SK-N-SH treated with all-trans-retinoic acid at 6 μM for 48 hours (cell line): ENCODE measurements around the gene ZDHHC19.

Experiments
- ESRRG ChIP-seq: fragments of 250-450 bp; sonication (Bioruptor Pico); IDR thresholded peaks from 2 replicates; pipeline ENCODE4 v1.6.1; 2021; ENCODE audit warnings: mild to moderate bottlenecking
- GLIS3 ChIP-seq: fragments of 250-450 bp; sonication (Bioruptor Pico); IDR thresholded peaks from 2 replicates; pipeline ENCODE4 v1.5.0; 2020; ENCODE audit warnings: mild to moderate bottlenecking, moderate library complexity
- ISL1 ChIP-seq: fragments of 250-450 bp; sonication (Bioruptor Pico); IDR thresholded peaks from 2 replicates; pipeline ENCODE4 v2.1.2; 2022; ENCODE audit warnings: mild to moderate bottlenecking, moderate library complexity
- PPARA ChIP-seq: fragments of 250-450 bp; sonication (Bioruptor Pico); IDR thresholded peaks from 2 replicates; pipeline ENCODE4 v1.5.0; 2020; ENCODE audit warnings: mild to moderate bottlenecking, borderline replicate concordance
- RARB ChIP-seq: fragments of 250-450 bp; sonication (Bioruptor Pico); IDR thresholded peaks from 2 replicates; pipeline ENCODE4 v1.8.0; 2021; ENCODE audit warnings: mild to moderate bottlenecking, moderate library complexity
- SNAI2 ChIP-seq: fragments of 250-450 bp; sonication (Bioruptor Pico); IDR thresholded peaks from 2 replicates; pipeline ENCODE4 v1.5.0; 2020; ENCODE audit warnings: mild to moderate bottlenecking, moderate library complexity
- TCF4 ChIP-seq: fragments of 250-450 bp; sonication (Bioruptor Pico); IDR thresholded peaks from 2 replicates; pipeline ENCODE4 v1.8.0; 2021; ENCODE audit warnings: mild to moderate bottlenecking, moderate library complexity, borderline replicate concordance
- ZC3H10 ChIP-seq: fragments of 250-450 bp; sonication (Bioruptor Pico); IDR thresholded peaks from 2 replicates; pipeline ENCODE4 v1.5.1; 2021; ENCODE audit warnings: mild to moderate bottlenecking, moderate library complexity
- ZFP3 ChIP-seq: fragments of 250-450 bp; sonication (Bioruptor Pico); IDR thresholded peaks from 2 replicates; pipeline ENCODE4 v1.5.0; 2020; ENCODE audit warnings: mild to moderate bottlenecking, moderate library complexity
- ZNF565 ChIP-seq: fragments of 450-650 bp; formaldehyde crosslinking; conservative IDR thresholded peaks from 2 replicates; pipeline ENCODE4 v1.5.0; 2020; ENCODE audit warnings: low read depth, mild to moderate bottlenecking, moderate library complexity
- ZNF8 ChIP-seq: fragments of 450-650 bp; formaldehyde crosslinking; IDR thresholded peaks from 2 replicates; pipeline ENCODE4 v1.5.0; 2020; ENCODE audit warnings: mild to moderate bottlenecking, moderate library complexity
- TF ChIP-seq, protein P1 (sequence below): fragments of 250-450 bp; sonication (Bioruptor Pico); IDR thresholded peaks from 2 replicates; pipeline ENCODE4 v1.8.0; 2020; ENCODE audit warnings: mild to moderate bottlenecking, moderate library complexity, borderline replicate concordance
- TF ChIP-seq, protein P2 (sequence below): fragments of 250-450 bp; sonication (Bioruptor Pico); IDR thresholded peaks from 2 replicates; pipeline ENCODE4 v1.5.1; 2020; ENCODE audit warnings: low read depth, mild to moderate bottlenecking, moderate library complexity

DNA sequence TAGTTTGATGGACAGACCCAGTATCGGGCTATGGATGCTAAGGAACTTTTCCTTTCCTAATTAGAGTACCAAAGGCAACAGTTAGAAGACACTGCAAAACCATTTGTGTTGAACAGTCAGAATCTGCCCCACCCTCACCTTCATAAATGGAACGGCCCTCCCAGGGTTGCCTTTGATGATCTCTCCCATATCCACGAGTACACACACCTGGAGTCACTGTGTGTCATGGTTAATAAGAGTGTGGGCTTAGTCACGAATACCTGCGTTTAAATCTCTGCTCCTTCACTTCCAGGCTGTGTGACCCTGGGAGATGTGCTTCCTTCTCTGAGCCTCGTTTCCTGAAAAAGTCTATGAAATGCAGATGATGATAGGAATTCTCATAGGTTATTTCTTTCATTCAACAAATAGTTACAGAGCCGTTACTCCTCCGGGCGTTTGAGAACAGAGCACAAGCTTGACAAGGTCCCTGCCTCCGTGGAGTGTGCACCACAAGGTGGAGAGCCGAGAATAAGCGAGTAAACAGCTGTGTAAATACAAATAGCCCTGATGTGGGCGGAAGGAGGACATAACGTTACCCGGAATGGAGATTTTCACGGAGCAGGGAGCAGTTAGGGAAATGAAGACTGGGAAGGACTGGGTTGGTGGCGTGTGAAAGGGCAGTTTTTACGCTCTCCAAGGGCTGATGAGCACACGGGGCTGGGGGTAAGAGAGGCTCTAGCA lies 11.8 kb upstream of the ZDHHC19 start:
- TF ChIP-seq ZNF8 (CRISPR knock-in tag) (no peak), PPARA (CRISPR knock-in tag) (no peak), ZNF565 (CRISPR knock-in tag) (no peak), RARB (CRISPR knock-in tag) (no peak), TCF4 (CRISPR knock-in tag) (no peak), SNAI2 (no peak), ZFP3 (CRISPR knock-in tag) (no peak), ISL1 (no peak), GLIS3 (CRISPR knock-in tag) (no peak), ESRRG (CRISPR knock-in tag) (no peak), ZC3H10 (CRISPR knock-in tag) (no peak)
- TF ChIP-seq, protein P1, sequence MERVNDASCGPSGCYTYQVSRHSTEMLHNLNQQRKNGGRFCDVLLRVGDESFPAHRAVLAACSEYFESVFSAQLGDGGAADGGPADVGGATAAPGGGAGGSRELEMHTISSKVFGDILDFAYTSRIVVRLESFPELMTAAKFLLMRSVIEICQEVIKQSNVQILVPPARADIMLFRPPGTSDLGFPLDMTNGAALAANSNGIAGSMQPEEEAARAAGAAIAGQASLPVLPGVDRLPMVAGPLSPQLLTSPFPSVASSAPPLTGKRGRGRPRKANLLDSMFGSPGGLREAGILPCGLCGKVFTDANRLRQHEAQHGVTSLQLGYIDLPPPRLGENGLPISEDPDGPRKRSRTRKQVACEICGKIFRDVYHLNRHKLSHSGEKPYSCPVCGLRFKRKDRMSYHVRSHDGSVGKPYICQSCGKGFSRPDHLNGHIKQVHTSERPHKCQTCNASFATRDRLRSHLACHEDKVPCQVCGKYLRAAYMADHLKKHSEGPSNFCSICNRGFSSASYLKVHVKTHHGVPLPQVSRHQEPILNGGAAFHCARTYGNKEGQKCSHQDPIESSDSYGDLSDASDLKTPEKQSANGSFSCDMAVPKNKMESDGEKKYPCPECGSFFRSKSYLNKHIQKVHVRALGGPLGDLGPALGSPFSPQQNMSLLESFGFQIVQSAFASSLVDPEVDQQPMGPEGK (CRISPR knock-in tag), result no peak
- TF ChIP-seq, protein P2, sequence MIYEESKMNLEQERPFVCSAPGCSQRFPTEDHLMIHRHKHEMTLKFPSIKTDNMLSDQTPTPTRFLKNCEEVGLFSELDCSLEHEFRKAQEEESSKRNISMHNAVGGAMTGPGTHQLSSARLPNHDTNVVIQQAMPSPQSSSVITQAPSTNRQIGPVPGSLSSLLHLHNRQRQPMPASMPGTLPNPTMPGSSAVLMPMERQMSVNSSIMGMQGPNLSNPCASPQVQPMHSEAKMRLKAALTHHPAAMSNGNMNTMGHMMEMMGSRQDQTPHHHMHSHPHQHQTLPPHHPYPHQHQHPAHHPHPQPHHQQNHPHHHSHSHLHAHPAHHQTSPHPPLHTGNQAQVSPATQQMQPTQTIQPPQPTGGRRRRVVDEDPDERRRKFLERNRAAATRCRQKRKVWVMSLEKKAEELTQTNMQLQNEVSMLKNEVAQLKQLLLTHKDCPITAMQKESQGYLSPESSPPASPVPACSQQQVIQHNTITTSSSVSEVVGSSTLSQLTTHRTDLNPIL (CRISPR knock-in tag), result no peak
